ENCODE measurements around the gene LDLRAD4. TPM values are rescaled to one million over a fixed set of nuclear protein-coding genes. Genes with fewer than 3 reads are reported as not detected.

Gene LDLRAD4
- total and polyA plus RNA-seq, 2 donors (not counting 1 experiment from before 2014, with no cell fraction given) = 13.9 to 35.7 TPM

DNA sequence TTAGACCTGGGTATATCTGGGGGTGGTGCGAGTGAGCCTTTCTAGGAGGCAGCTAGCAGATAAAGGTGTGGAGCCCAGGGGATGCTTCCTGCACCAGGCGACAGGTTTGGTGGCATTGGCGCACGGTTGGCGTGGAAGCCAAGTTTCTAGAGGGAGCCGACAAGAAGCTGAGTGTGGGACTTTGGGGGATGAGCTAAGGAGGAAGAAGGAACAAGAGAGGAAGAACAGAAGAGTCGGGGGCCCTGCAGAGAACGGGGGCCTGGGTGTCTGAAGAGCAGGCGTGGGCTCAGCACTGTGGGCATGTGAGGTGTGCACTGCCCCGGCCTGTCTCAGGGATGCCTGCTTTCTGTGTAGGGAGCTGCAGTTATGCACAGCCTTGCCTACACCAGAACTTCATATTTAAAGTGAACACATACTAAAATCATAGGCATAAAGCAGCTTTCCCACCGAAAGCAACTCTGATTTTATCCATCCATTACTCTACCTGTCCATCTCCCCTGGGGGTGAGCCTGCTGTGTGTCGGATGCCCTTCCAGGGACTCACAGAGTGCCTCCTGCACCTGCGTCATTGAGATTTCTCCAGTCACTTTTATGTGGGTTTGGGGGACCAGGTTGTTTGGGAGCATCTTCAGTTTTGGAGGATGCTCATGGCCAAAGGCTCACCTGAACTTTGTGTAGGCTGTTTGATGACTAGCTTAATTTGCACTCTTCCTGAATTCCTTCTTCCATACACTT, 149.7 kb downstream of the LDLRAD4 start:
- H4K20me1 ChIP-seq (ENCODE audit: control insufficient read depth, insufficient read depth, low read length, poor library complexity, severe bottlenecking) = no peaks in the 10 kb centered on the region
- H3K36me3 ChIP-seq (replicated peaks in 1 of 2; ENCODE audit: control extremely low read depth in 1 of 2, control insufficient read depth in 1 of 2, extremely low read depth in 1 of 2, insufficient read depth in 2 of 2, low read length in 1 of 2) = no peaks in the 10 kb centered on the region
- Mint-ChIP-seq H3K27ac (no peak overlapping the region), H3K4me3 (no peak overlapping the region), H3K4me1 (peaks cover 14% of the 10 kb centered on the region), H3K9me3 (ENCODE audit: insufficient read depth) (no peaks in the 10 kb centered on the region), H3K27me3 (no peaks in the 10 kb centered on the region)
- TF ChIP-seq EZH2 (IDR thresholded peaks at IDR 0.05; ENCODE audit: borderline replicate concordance, insufficient read depth, low read depth, low read length, poor library complexity, severe bottlenecking) (no peak), CTCF (IDR thresholded peaks at IDR 0.05) (no peak)
- H3K27ac ChIP-seq (ENCODE audit: low read length in 2 of 2) = no peak overlapping the region
- peaks cover 11 to 22% of the 10 kb centered on the region in 2 donors for H3K4me1 ChIP-seq (ENCODE audit: control insufficient read depth in 2 of 2, insufficient read depth in 2 of 2, low read length in 2 of 2)
- no peaks in the 10 kb centered on the region for H3K27me3 ChIP-seq (replicated peaks in 1 of 4; ENCODE audit: control extremely low read depth in 1 of 4, control insufficient read depth in 3 of 4, insufficient read depth in 4 of 4, low read length in 3 of 4)
- WGBS (ENCODE audit: insufficient coverage) = 89% methylated on average over 12 of the region's 13 CpGs
- H3K9ac ChIP-seq (ENCODE audit: low read length) = no peak overlapping the region
- H3K9me3 ChIP-seq (ENCODE audit: control extremely low read depth in 1 of 3, control insufficient read depth in 2 of 3, insufficient read depth in 1 of 3, low read length in 2 of 3) = peaks cover 0 to 3% (median 0%) of the 10 kb centered on the region in 3 donors
- ChIA-PET CTCF (no interaction called here), POLR2A (no interaction called here)
- intact Hi-C loops (cut with micrococcal nuclease) = no loop called here
- no peak for DNase-seq
- H2AFZ ChIP-seq (ENCODE audit: insufficient read depth, low read depth, low read length, poor library complexity, severe bottlenecking) = no peak overlapping the region
- no peak overlapping the region for H3K4me2 ChIP-seq (replicated peaks; ENCODE audit: low read depth, low read length, poor library complexity, severe bottlenecking)
- no peak for ATAC-seq (ENCODE audit: low read depth)
- H3K79me2 ChIP-seq (ENCODE audit: control insufficient read depth, insufficient read depth, low read length) = no peaks in the 10 kb centered on the region
- no peak overlapping the region for H3K4me3 ChIP-seq (ENCODE audit: control extremely low read depth in 1 of 5, extremely low read depth in 1 of 5, insufficient read depth in 1 of 5, low read depth in 2 of 5, low read length in 4 of 5)

GRCh38 chr18:13369353-13369752, 150.8 kb downstream of the LDLRAD4 start:
- DNase-seq (no peak), ATAC-seq (ENCODE audit: low read depth) (no peak)
- WGBS (ENCODE audit: insufficient coverage) = 96% methylated on average over 8 of the region's 9 CpGs
- Histone ChIP-seq H3K4me1 (ENCODE audit: control insufficient read depth in 2 of 2, insufficient read depth in 2 of 2, low read length in 2 of 2) (peaks cover 11 to 22% of the 10 kb centered on the region in 2 donors), H3K4me2 (replicated peaks; ENCODE audit: low read depth, low read length, poor library complexity, severe bottlenecking) (no peak overlapping the region), H3K36me3 (replicated peaks in 1 of 2; ENCODE audit: control extremely low read depth in 1 of 2, control insufficient read depth in 1 of 2, extremely low read depth in 1 of 2, insufficient read depth in 2 of 2, low read length in 1 of 2) (no peaks in the 10 kb centered on the region), H3K79me2 (ENCODE audit: control insufficient read depth, insufficient read depth, low read length) (no peaks in the 10 kb centered on the region), H3K27me3 (replicated peaks in 1 of 4; ENCODE audit: control extremely low read depth in 1 of 4, control insufficient read depth in 3 of 4, insufficient read depth in 4 of 4, low read length in 3 of 4) (no peaks in the 10 kb centered on the region), H3K4me3 (ENCODE audit: control extremely low read depth in 1 of 5, extremely low read depth in 1 of 5, insufficient read depth in 1 of 5, low read depth in 2 of 5, low read length in 4 of 5) (no peak overlapping the region), H3K27ac (ENCODE audit: low read length in 2 of 2) (no peak overlapping the region), H3K9ac (ENCODE audit: low read length) (no peak overlapping the region), H4K20me1 (ENCODE audit: control insufficient read depth, insufficient read depth, low read length, poor library complexity, severe bottlenecking) (no peaks in the 10 kb centered on the region), H3K9me3 (ENCODE audit: control extremely low read depth in 1 of 3, control insufficient read depth in 2 of 3, insufficient read depth in 1 of 3, low read length in 2 of 3) (peaks cover 0 to 3% (median 0%) of the 10 kb centered on the region in 3 donors), H2AFZ (ENCODE audit: insufficient read depth, low read depth, low read length, poor library complexity, severe bottlenecking) (no peak overlapping the region)
- Mint-ChIP-seq H3K4me1 (peaks cover 14% of the 10 kb centered on the region), H3K4me3 (no peak overlapping the region), H3K27ac (no peak overlapping the region), H3K27me3 (no peaks in the 10 kb centered on the region), H3K9me3 (ENCODE audit: insufficient read depth) (no peaks in the 10 kb centered on the region)
- CTCF ChIA-PET = no interaction called here
- POLR2A ChIA-PET = no interaction called here
- intact Hi-C loops (cut with micrococcal nuclease) = no loop called here
- TF ChIP-seq EZH2 (IDR thresholded peaks at IDR 0.05; ENCODE audit: borderline replicate concordance, insufficient read depth, low read depth, low read length, poor library complexity, severe bottlenecking) = no peak
- no peak for TF ChIP-seq CTCF (IDR thresholded peaks at IDR 0.05)
